Measurements from ENCODE around the gene SNX8. TPM values are rescaled to one million over a fixed set of nuclear protein-coding genes. Genes with fewer than 3 reads are reported as not detected.

Gene SNX8
- total RNA-seq, 1 donor from 2014 or later = 12.5 TPM

GRCh38 chr7:2257651-2258050 is 56.6 kb downstream of the SNX8 start:
- H3K9me3 ChIP-seq (ENCODE audit: control insufficient read depth in 3 of 3, low read length in 3 of 3) = no peaks in the 10 kb centered on the region
- H3K27me3 ChIP-seq (ENCODE audit: control insufficient read depth in 3 of 3, insufficient read depth in 3 of 3, low read length in 3 of 3) = no peaks in the 10 kb centered on the region
- H3K4me3 ChIP-seq (ENCODE audit: low read length in 3 of 3) = no peak overlapping the region
- H3K9ac ChIP-seq (ENCODE audit: low read depth in 1 of 3, low read length in 3 of 3) = no peak overlapping the region
- no peaks in the 10 kb centered on the region for H3K4me1 ChIP-seq (ENCODE audit: control insufficient read depth in 3 of 3, insufficient read depth in 3 of 3, low read length in 3 of 3)
- no peak overlapping the region for H3K27ac ChIP-seq (ENCODE audit: low read depth, low read length)
- H3K36me3 ChIP-seq (ENCODE audit: control insufficient read depth in 3 of 3, insufficient read depth in 3 of 3, low read length in 3 of 3) = peaks cover 8 to 20% (median 8%) of the 10 kb centered on the region in 3 donors

DNA sequence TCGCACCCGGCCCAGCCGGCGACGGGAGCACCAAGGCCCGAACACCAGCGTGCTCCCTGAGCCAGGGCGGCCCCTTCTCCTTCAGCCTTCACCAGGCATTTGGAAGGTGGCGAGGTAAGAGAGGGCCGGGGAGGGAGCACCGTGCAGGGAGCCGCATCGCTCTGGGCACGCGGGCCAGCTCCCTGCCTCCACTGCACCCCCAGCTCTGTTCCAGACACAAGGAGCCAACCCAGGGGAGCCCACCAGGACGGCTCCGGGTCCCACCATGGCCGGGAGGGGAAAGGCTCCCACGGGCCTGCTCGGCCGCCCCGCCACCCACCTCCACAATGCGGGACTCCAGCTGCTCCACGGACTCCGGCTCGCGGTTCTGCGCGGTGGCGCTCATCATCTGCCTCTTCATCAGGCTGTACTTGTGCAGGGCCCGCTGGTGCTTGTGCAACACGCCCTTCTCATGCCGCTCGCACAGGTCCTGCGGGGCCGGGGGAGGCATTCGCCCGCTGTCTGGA is 57.1 kb downstream of the SNX8 start:
- H3K27ac ChIP-seq (ENCODE audit: low read depth, low read length) = no peak overlapping the region
- H3K4me3 ChIP-seq (ENCODE audit: low read length in 3 of 3) = no peak overlapping the region
- H3K9me3 ChIP-seq (ENCODE audit: control insufficient read depth in 3 of 3, low read length in 3 of 3) = no peaks in the 10 kb centered on the region
- H3K36me3 ChIP-seq (ENCODE audit: control insufficient read depth in 3 of 3, insufficient read depth in 3 of 3, low read length in 3 of 3) = peaks cover 8 to 20% (median 8%) of the 10 kb centered on the region in 3 donors
- H3K27me3 ChIP-seq (ENCODE audit: control insufficient read depth in 3 of 3, insufficient read depth in 3 of 3, low read length in 3 of 3) = no peaks in the 10 kb centered on the region
- H3K4me1 ChIP-seq (ENCODE audit: control insufficient read depth in 3 of 3, insufficient read depth in 3 of 3, low read length in 3 of 3) = no peaks in the 10 kb centered on the region
- H3K9ac ChIP-seq (ENCODE audit: low read depth in 1 of 3, low read length in 3 of 3) = no peak overlapping the region

DNA sequence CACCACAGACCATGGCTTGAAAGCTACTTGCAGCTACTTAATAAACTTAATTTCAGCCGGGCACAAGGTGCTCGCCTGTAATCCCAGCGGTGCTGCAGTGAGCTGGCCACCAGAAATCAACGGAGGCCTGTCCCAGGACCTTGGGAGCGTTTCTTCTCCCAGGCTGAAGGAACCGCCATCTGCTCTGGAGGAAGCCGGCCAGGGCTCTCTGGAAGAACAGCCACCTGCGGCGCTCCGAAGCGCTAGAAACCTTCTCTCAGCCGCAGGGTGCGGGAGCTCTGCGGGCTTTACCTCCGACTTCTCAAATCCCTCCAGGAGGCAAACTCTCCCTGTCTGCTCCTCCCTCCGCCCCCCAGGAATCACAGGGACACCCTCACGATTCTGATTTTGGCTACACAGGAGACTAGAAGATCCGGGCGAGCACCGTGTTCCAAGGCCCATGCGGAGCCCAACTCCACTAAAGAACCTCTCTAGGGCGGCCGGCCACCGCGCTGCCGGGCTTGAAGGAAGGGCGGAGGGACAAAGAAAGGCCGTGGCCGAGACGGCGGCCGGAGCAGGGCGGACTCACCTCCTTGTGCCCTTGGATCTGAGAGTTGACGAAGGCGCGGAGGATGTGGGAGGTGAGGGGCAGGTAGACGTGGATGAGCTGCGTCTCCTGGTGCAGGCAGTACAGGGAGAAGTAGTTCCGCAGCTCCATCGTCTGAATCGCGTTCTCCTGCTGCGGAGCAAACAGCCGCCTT is 57.8 kb downstream of the SNX8 start:
- no peaks in the 10 kb centered on the region for H3K27me3 ChIP-seq (ENCODE audit: control insufficient read depth in 3 of 3, insufficient read depth in 3 of 3, low read length in 3 of 3)
- H3K27ac ChIP-seq (ENCODE audit: low read depth, low read length) = no peak overlapping the region
- H3K9ac ChIP-seq (ENCODE audit: low read depth in 1 of 3, low read length in 3 of 3) = no peak overlapping the region
- peaks cover 8 to 20% (median 8%) of the 10 kb centered on the region in 3 donors for H3K36me3 ChIP-seq (ENCODE audit: control insufficient read depth in 3 of 3, insufficient read depth in 3 of 3, low read length in 3 of 3)
- no peaks in the 10 kb centered on the region for H3K4me1 ChIP-seq (ENCODE audit: control insufficient read depth in 3 of 3, insufficient read depth in 3 of 3, low read length in 3 of 3)
- H3K4me3 ChIP-seq (ENCODE audit: low read length in 3 of 3) = no peak overlapping the region
- H3K9me3 ChIP-seq (ENCODE audit: control insufficient read depth in 3 of 3, low read length in 3 of 3) = no peaks in the 10 kb centered on the region

DNA sequence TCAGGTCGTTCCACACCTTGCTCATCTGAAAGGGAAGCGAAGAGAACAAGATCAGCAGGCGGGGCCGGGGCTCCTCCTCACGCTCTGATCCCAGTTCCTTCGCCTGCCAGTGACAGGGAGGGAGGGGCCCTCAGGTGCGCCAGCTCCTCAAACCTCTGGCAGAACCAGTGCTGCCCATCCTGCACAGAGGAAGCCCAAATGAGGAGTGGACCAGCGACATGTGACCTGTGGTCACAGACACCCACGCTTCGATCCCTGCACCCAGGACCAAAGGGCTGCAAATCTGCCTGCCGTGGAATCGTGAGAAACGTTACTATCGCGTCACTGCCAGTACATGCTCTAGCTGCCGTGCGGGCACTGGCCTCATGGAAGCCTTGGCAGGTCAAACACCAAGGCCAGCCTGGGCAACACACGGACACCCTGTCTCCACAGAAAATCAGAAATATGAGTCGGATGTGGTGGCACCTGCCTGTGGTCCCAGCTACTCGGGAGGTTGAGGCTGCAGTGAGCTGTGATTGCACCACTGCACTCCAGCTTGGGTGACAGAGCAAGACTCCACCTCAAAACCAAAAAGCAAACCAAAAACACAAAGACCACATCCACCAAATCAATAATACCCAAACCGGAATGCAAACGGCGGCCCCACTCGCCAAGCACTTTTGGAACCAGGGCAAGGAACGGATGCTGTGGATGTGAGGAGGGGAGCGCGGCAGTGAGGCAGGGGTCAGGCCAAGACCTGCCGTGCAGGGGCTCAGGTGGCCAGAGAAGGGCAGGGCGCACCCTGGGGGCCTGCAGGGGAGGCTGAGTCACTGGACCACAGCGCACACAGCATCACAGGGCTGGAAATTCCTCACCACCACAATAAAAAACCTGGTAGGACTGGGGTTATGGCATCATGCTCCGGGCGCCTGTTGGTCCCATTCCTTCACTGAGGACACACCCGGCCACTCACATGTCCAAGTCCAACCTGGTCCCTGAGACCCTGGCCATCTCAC is 58.8 kb downstream of the SNX8 start:
- H3K9me3 ChIP-seq (ENCODE audit: control insufficient read depth in 3 of 3, low read length in 3 of 3) = no peaks in the 10 kb centered on the region
- peaks cover 8 to 20% (median 8%) of the 10 kb centered on the region in 3 donors for H3K36me3 ChIP-seq (ENCODE audit: control insufficient read depth in 3 of 3, insufficient read depth in 3 of 3, low read length in 3 of 3)
- no peak overlapping the region for H3K9ac ChIP-seq (ENCODE audit: low read depth in 1 of 3, low read length in 3 of 3)
- no peaks in the 10 kb centered on the region for H3K27me3 ChIP-seq (ENCODE audit: control insufficient read depth in 3 of 3, insufficient read depth in 3 of 3, low read length in 3 of 3)
- H3K4me1 ChIP-seq (ENCODE audit: control insufficient read depth in 3 of 3, insufficient read depth in 3 of 3, low read length in 3 of 3) = no peaks in the 10 kb centered on the region
- H3K27ac ChIP-seq (ENCODE audit: low read depth, low read length) = no peak overlapping the region
- no peak overlapping the region for H3K4me3 ChIP-seq (ENCODE audit: low read length in 3 of 3)

DNA sequence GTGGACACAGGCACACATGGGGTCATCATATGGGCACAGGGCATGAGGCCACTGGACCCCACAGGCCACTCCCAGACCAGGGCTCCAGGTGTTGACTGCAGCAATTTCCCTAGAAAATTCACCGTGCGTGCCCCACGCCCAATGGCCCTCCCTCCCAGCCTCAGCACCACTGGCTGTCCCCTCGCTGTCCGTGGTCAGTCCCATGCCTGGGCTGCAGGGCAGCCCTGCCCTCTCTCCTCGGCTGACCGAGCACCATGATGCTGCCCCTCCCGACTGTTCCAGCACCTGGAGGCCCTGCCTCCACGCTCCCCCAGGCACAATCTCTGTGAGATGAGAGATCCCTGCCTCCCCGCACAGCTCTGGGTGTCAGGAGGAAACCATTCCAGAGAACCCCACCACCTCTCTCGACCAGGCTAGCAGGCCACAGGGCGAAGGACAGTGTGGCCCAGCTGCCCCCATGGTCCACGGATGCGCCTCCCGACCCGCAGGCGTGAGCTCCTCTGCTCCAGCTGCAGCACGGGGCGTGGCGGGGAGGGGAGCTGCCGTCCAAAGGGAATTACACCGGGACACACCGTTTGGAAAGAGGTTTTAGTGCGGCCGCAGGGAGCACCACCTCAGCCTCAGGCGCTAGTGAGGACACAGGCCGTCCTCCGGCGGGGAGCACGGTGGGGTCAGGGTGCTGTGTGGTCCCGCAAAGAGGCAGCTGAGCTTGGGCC is 59.7 kb downstream of the SNX8 start:
- H3K27ac ChIP-seq (ENCODE audit: low read depth, low read length) = no peak overlapping the region
- no peaks in the 10 kb centered on the region for H3K27me3 ChIP-seq (ENCODE audit: control insufficient read depth in 3 of 3, insufficient read depth in 3 of 3, low read length in 3 of 3)
- H3K4me3 ChIP-seq (ENCODE audit: low read length in 3 of 3) = no peak overlapping the region
- no peak overlapping the region for H3K9ac ChIP-seq (ENCODE audit: low read depth in 1 of 3, low read length in 3 of 3)
- H3K36me3 ChIP-seq (ENCODE audit: control insufficient read depth in 3 of 3, insufficient read depth in 3 of 3, low read length in 3 of 3) = peaks cover 8 to 20% (median 8%) of the 10 kb centered on the region in 3 donors
- peaks cover 0 to 3% (median 0%) of the 10 kb centered on the region in 3 donors for H3K4me1 ChIP-seq (ENCODE audit: control insufficient read depth in 3 of 3, insufficient read depth in 3 of 3, low read length in 3 of 3)
- no peaks in the 10 kb centered on the region for H3K9me3 ChIP-seq (ENCODE audit: control insufficient read depth in 3 of 3, low read length in 3 of 3)

- Histone ChIP-seq H3K4me1 (ENCODE audit: control insufficient read depth in 3 of 3, insufficient read depth in 3 of 3, low read length in 3 of 3) (peaks cover 3 to 7% (median 3%) of the 10 kb centered on the region in 3 donors), H3K27me3 (ENCODE audit: control insufficient read depth in 3 of 3, insufficient read depth in 3 of 3, low read length in 3 of 3) (no peaks in the 10 kb centered on the region), H3K4me3 (ENCODE audit: low read length in 3 of 3) (no peak overlapping the region), H3K9ac (ENCODE audit: low read depth in 1 of 3, low read length in 3 of 3) (no peak overlapping the region), H3K36me3 (ENCODE audit: control insufficient read depth in 3 of 3, insufficient read depth in 3 of 3, low read length in 3 of 3) (peaks cover 8 to 18% (median 8%) of the 10 kb centered on the region in 3 donors), H3K27ac (ENCODE audit: low read depth, low read length) (no peak overlapping the region), H3K9me3 (ENCODE audit: control insufficient read depth in 3 of 3, low read length in 3 of 3) (no peaks in the 10 kb centered on the region)
These were observed 60.6 kb downstream of the SNX8 start for GRCh38 chr7:2253525-2254244.

- no peak overlapping the region for H3K4me3 ChIP-seq (ENCODE audit: low read length in 3 of 3)
- no peaks in the 10 kb centered on the region for H3K9me3 ChIP-seq (ENCODE audit: control insufficient read depth in 3 of 3, low read length in 3 of 3)
- H3K27ac ChIP-seq (ENCODE audit: low read depth, low read length) = no peak overlapping the region
- no peak overlapping the region for H3K9ac ChIP-seq (ENCODE audit: low read depth in 1 of 3, low read length in 3 of 3)
- no peaks in the 10 kb centered on the region for H3K27me3 ChIP-seq (ENCODE audit: control insufficient read depth in 3 of 3, insufficient read depth in 3 of 3, low read length in 3 of 3)
- H3K36me3 ChIP-seq (ENCODE audit: control insufficient read depth in 3 of 3, insufficient read depth in 3 of 3, low read length in 3 of 3) = peaks cover 8 to 18% (median 8%) of the 10 kb centered on the region in 3 donors
- H3K4me1 ChIP-seq (ENCODE audit: control insufficient read depth in 3 of 3, insufficient read depth in 3 of 3, low read length in 3 of 3) = peaks cover 4 to 7% (median 5%) of the 10 kb centered on the region in 3 donors
These were observed 61.2 kb downstream of the SNX8 start for GRCh38 chr7:2253021-2253420.

- no peaks in the 10 kb centered on the region for H3K27me3 ChIP-seq (ENCODE audit: control insufficient read depth in 3 of 3, insufficient read depth in 3 of 3, low read length in 3 of 3)
- peaks cover 8 to 18% (median 8%) of the 10 kb centered on the region in 3 donors for H3K36me3 ChIP-seq (ENCODE audit: control insufficient read depth in 3 of 3, insufficient read depth in 3 of 3, low read length in 3 of 3)
- H3K4me3 ChIP-seq (ENCODE audit: low read length in 3 of 3) = no peak overlapping the region
- no peak overlapping the region for H3K27ac ChIP-seq (ENCODE audit: low read depth, low read length)
- no peak overlapping the region for H3K9ac ChIP-seq (ENCODE audit: low read depth in 1 of 3, low read length in 3 of 3)
- H3K9me3 ChIP-seq (ENCODE audit: control insufficient read depth in 3 of 3, low read length in 3 of 3) = no peaks in the 10 kb centered on the region
- H3K4me1 ChIP-seq (ENCODE audit: control insufficient read depth in 3 of 3, insufficient read depth in 3 of 3, low read length in 3 of 3) = peaks cover 4 to 7% (median 5%) of the 10 kb centered on the region in 3 donors
These were observed 62.1 kb downstream of the SNX8 start for GRCh38 chr7:2251841-2252771.

Data from skeletal muscle tissue (tissue), 4 donors.